Coronary artery (tissue), 2 donors: ENCODE results near the gene SYNGAP1.

Source experiments
- DNase-seq: peaks from one replicate; pipeline ENCODE4 v3.0.0-alpha.2; 2017; ENCODE audit warnings: low spot score
- H3K27ac ChIP-seq, 2 donors: fragments of 200-600 bp; sonication (generic); one replicate each; pipeline ENCODE4 v1.5.1; 2016 to 2019
- H3K4me3 ChIP-seq: fragments of 200-600 bp; sonication (generic); 2 replicates; pipeline ENCODE4 v1.5.1; 2016; ENCODE audit warnings: mild to moderate bottlenecking, moderate library complexity
- CTCF ChIP-seq: fragments of 200-600 bp; sonication (generic); IDR thresholded peaks from one replicate; pipeline ENCODE4 v1.5.1; 2019; ENCODE audit warnings: antibody characterized with exemption

The SYNGAP1 gene

GRCh38 chr6:33488339-33488738, 68.5 kb downstream of the SYNGAP1 start:
- TF ChIP-seq CTCF, result no peak
- DNase-seq, result no peak
- Histone ChIP-seq H3K4me3 (no peak overlapping the region), H3K27ac (no peak overlapping the region)

- no peak for DNase-seq
- no peak for TF ChIP-seq CTCF
- H3K27ac ChIP-seq, result no peak overlapping the region
- H3K4me3 ChIP-seq, result no peak overlapping the region
Observed at GRCh38 chr6:33490198-33490597, 70.3 kb downstream of the SYNGAP1 start.

- H3K27ac ChIP-seq, result no peak overlapping the region
- DNase-seq, result no peak
- no peak overlapping the region for H3K4me3 ChIP-seq
- TF ChIP-seq CTCF, result no peak
Observed at GRCh38 chr6:33490621-33491020, 70.8 kb downstream of the SYNGAP1 start.

- no peak for TF ChIP-seq CTCF
- Histone ChIP-seq H3K27ac (no peak overlapping the region), H3K4me3 (no peak overlapping the region)
- DNase-seq, result no peak
Observed at GRCh38 chr6:33492093-33492492, 72.2 kb downstream of the SYNGAP1 start.

- no peak overlapping the region for H3K27ac ChIP-seq
- no peak for TF ChIP-seq CTCF
- no peak overlapping the region for H3K4me3 ChIP-seq
- DNase-seq, result no peak
Observed at GRCh38 chr6:33497157-33497556, 77.3 kb downstream of the SYNGAP1 start.

GRCh38 chr6:33502486-33502885, 82.6 kb downstream of the SYNGAP1 start:
- DNase-seq, result no peak
- no peak overlapping the region for H3K4me3 ChIP-seq
- no peak overlapping the region for H3K27ac ChIP-seq
- TF ChIP-seq CTCF, result no peak

- no peak for DNase-seq
- TF ChIP-seq CTCF, result no peak
- no peak overlapping the region for H3K27ac ChIP-seq
- no peak overlapping the region for H3K4me3 ChIP-seq
Observed at GRCh38 chr6:33504486-33504885, 84.6 kb downstream of the SYNGAP1 start.
